ENCODE results near the gene HDGFL3.

DNA sequence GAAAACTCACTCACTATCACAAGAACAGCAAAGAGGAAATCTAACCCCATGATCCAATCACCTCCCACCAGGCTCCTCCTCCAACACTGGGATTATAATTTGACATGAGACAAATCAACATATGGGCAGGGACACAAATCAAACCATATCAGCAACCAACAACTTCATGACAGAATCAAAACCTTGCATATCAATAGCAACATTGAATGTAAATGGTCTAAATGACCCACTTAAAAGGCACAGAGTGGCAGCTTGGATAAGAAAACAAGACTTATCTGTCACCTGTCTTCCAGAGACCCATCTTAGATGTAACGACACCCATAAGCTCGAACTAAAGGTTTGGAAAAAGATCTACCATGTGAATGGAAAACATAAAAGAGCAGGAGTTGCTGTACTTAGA, 40.8 kb downstream of the HDGFL3 start:
- TF ChIP-seq, protein P1, sequence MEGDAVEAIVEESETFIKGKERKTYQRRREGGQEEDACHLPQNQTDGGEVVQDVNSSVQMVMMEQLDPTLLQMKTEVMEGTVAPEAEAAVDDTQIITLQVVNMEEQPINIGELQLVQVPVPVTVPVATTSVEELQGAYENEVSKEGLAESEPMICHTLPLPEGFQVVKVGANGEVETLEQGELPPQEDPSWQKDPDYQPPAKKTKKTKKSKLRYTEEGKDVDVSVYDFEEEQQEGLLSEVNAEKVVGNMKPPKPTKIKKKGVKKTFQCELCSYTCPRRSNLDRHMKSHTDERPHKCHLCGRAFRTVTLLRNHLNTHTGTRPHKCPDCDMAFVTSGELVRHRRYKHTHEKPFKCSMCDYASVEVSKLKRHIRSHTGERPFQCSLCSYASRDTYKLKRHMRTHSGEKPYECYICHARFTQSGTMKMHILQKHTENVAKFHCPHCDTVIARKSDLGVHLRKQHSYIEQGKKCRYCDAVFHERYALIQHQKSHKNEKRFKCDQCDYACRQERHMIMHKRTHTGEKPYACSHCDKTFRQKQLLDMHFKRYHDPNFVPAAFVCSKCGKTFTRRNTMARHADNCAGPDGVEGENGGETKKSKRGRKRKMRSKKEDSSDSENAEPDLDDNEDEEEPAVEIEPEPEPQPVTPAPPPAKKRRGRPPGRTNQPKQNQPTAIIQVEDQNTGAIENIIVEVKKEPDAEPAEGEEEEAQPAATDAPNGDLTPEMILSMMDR (IDR thresholded peaks at IDR 0.05; ENCODE audit: poor library complexity): no peak
- TF ChIP-seq EZH2 (IDR thresholded peaks at IDR 0.05; ENCODE audit: borderline replicate concordance): no peak
- no peak for TF ChIP-seq EZH2phosphoT487 (IDR thresholded peaks at IDR 0.05; ENCODE audit: low read depth, severe bottlenecking, unreplicated experiment)

Data from hepatocyte (in vitro differentiated cells).